Keratinocyte (primary cell): ENCODE results near the gene SH3BP5L. TPM values are rescaled to one million over a fixed set of nuclear protein-coding genes. Genes with fewer than 3 reads are reported as not detected.

ENCODE experiments used
- DNase-seq: peaks from one replicate; pipeline ENCODE4 v3.0.0-alpha.2; 2011; ENCODE audit warnings: low read depth, missing footprints, low spot score
- FAIRE-seq: peaks from 2 replicates; lab custom pipeline; 2011; peaks lifted over from hg19 to GRCh38; lab: Jason Lieb, UNC
- H2AFZ ChIP-seq: 2 replicates; pipeline ENCODE4 v1.6.0; 2012; ENCODE audit warnings: low read length, control low read depth, inconsistent platforms; ENCODE audit not compliant: control insufficient read depth
- H3K27ac ChIP-seq: 2 replicates; pipeline ENCODE4 v1.5.1; 2011; ENCODE audit warnings: low read length; ENCODE audit not compliant: control insufficient read depth, insufficient read depth
- H3K27me3 ChIP-seq: 3 replicates; pipeline ENCODE4 v1.6.0; 2011; ENCODE audit warnings: low read length; ENCODE audit not compliant: control insufficient read depth, insufficient read depth; ENCODE audit errors: extremely low read depth
- H3K36me3 ChIP-seq, 2 experiments: 2 replicates in 1 of 2; 3 replicates in 1 of 2; pipeline ENCODE4 v1.5.1; 2011; ENCODE audit warnings: low read length in 2 of 2, mild to moderate bottlenecking in 1 of 2; ENCODE audit not compliant: control insufficient read depth in 2 of 2, insufficient read depth in 2 of 2; ENCODE audit errors: extremely low read depth in 1 of 2
- H3K4me1 ChIP-seq: 3 replicates; pipeline ENCODE4 v1.5.1; 2011; ENCODE audit warnings: low read length; ENCODE audit not compliant: control insufficient read depth, insufficient read depth; ENCODE audit errors: extremely low read depth
- H3K4me2 ChIP-seq: 3 replicates; pipeline ENCODE4 v1.6.0; 2011; ENCODE audit warnings: low read depth, low read length; ENCODE audit not compliant: control insufficient read depth, insufficient read depth; ENCODE audit errors: extremely low read depth
- H3K4me3 ChIP-seq, 3 experiments: fragments of 200-600 bp in 1 of 3; sonication (generic) in 1 of 3; 2 replicates in 2 of 3; 3 replicates in 1 of 3; pipeline ENCODE4 v1.5.1; 2011 to 2016; ENCODE audit warnings: low read length in 3 of 3, mild to moderate bottlenecking in 3 of 3, control low read depth in 2 of 3, inconsistent platforms in 1 of 3, low read depth in 1 of 3, mixed read lengths in 1 of 3, mixed run types in 1 of 3, moderate library complexity in 1 of 3; ENCODE audit not compliant: control insufficient read depth in 2 of 3, insufficient read depth in 2 of 3; ENCODE audit errors: extremely low read depth in 1 of 3
- H3K79me2 ChIP-seq: 2 replicates; pipeline ENCODE4 v1.6.0; 2012; ENCODE audit warnings: low read length; ENCODE audit not compliant: control insufficient read depth, insufficient read depth
- H3K9ac ChIP-seq: 3 replicates; pipeline ENCODE4 v1.6.0; 2011; ENCODE audit warnings: low read length; ENCODE audit not compliant: control insufficient read depth, insufficient read depth; ENCODE audit errors: extremely low read depth
- H3K9me1 ChIP-seq: 3 replicates; pipeline ENCODE4 v1.6.0; 2011; ENCODE audit warnings: low read length; ENCODE audit not compliant: control insufficient read depth, insufficient read depth; ENCODE audit errors: extremely low read depth
- H3K9me3 ChIP-seq: 2 replicates; pipeline ENCODE4 v1.5.1; 2012; ENCODE audit warnings: low read depth, low read length; ENCODE audit not compliant: control insufficient read depth
- H4K20me1 ChIP-seq: 3 replicates; pipeline ENCODE4 v1.6.0; 2011; ENCODE audit warnings: low read length; ENCODE audit not compliant: control insufficient read depth, insufficient read depth; ENCODE audit errors: extremely low read depth
- EZH2 ChIP-seq: IDR thresholded peaks from one replicate; pipeline ENCODE4 v1.6.1; 2012; ENCODE audit warnings: inconsistent platforms, mild to moderate bottlenecking, low read length, moderate library complexity
- dilution Hi-C: fragments of 300-500 bp; cut with MboI; formaldehyde crosslinking; loops from one replicate; pipeline ENCODE4 v1.7.0; 2020; ENCODE audit warnings: low sequenced_read_pairs; ENCODE audit not compliant: extremely low pct_ligation_motif_present
- polyA plus RNA-seq, 5 experiments: library from polyadenylated mRNA; depleted of rRNA in 3 of 5; stranded (reverse) in 3 of 5; stranded (forward) in 1 of 5; unstranded in 1 of 5; fragments of >200 nt; gene quantifications; 1 replicate in 1 of 5; 2 replicates in 3 of 5; 3 replicates in 1 of 5; pipeline versions ENCODE4 v1.2.1 to v1.2.3, GENCODE V29; 2011 to 2012; ENCODE audit warnings: missing spikeins in 2 of 5, low read depth in 1 of 5, low replicate concordance in 1 of 5
- TF ChIP-seq, protein P1 (sequence below), 3 experiments: IDR thresholded peaks in 1 of 3; conservative IDR thresholded peaks in 1 of 3; optimal IDR thresholded peaks in 1 of 3; 2 replicates in 2 of 3; 3 replicates in 1 of 3; pipeline versions ENCODE3 to v1.5.1; 2011; ENCODE audit warnings: low read length in 3 of 3, mild to moderate bottlenecking in 3 of 3, moderate library complexity in 2 of 3, control low read depth in 1 of 3, inconsistent platforms in 1 of 3; ENCODE audit not compliant: insufficient read depth in 2 of 3; ENCODE audit errors: extremely low read depth in 1 of 3

The SH3BP5L gene
- polyA plus RNA-seq, 1 donor (not counting 4 experiments of a cell fraction or from before 2014, with no cell fraction given): 13.2 TPM

- H3K27ac ChIP-seq: no peak overlapping the region
- no peak overlapping the region for H3K9ac ChIP-seq
- H3K79me2 ChIP-seq: no peaks in the 10 kb centered on the region
- H3K27me3 ChIP-seq: no peaks in the 10 kb centered on the region
- DNase-seq (no peak), FAIRE-seq (no peak)
- H3K9me3 ChIP-seq: no peaks in the 10 kb centered on the region
- H3K4me1 ChIP-seq: peaks cover 12% of the 10 kb centered on the region
- peaks cover 1 to 12% of the 10 kb centered on the region in 2 experiments for H3K36me3 ChIP-seq
- dilution Hi-C loops: no loop called here
- H3K4me2 ChIP-seq: no peak overlapping the region
- H2AFZ ChIP-seq: no peak overlapping the region
- no peak overlapping the region for H3K4me3 ChIP-seq
- H3K9me1 ChIP-seq: no peaks in the 10 kb centered on the region
- TF ChIP-seq, protein P1, sequence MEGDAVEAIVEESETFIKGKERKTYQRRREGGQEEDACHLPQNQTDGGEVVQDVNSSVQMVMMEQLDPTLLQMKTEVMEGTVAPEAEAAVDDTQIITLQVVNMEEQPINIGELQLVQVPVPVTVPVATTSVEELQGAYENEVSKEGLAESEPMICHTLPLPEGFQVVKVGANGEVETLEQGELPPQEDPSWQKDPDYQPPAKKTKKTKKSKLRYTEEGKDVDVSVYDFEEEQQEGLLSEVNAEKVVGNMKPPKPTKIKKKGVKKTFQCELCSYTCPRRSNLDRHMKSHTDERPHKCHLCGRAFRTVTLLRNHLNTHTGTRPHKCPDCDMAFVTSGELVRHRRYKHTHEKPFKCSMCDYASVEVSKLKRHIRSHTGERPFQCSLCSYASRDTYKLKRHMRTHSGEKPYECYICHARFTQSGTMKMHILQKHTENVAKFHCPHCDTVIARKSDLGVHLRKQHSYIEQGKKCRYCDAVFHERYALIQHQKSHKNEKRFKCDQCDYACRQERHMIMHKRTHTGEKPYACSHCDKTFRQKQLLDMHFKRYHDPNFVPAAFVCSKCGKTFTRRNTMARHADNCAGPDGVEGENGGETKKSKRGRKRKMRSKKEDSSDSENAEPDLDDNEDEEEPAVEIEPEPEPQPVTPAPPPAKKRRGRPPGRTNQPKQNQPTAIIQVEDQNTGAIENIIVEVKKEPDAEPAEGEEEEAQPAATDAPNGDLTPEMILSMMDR (optimal IDR thresholded peaks at IDR 0.05 in 1 of 3, IDR thresholded peaks at IDR 0.05 in 1 of 3, conservative IDR thresholded peaks at IDR 0.05 in 1 of 3; ENCODE audit: extremely low read depth in 1 of 3, insufficient read depth in 2 of 3, low read length in 3 of 3): no peak
- no peak for TF ChIP-seq EZH2
- H4K20me1 ChIP-seq: no peaks in the 10 kb centered on the region
Observed at GRCh38 chr1:248808876-248809275, 16.8 kb downstream of the SH3BP5L start.

DNA sequence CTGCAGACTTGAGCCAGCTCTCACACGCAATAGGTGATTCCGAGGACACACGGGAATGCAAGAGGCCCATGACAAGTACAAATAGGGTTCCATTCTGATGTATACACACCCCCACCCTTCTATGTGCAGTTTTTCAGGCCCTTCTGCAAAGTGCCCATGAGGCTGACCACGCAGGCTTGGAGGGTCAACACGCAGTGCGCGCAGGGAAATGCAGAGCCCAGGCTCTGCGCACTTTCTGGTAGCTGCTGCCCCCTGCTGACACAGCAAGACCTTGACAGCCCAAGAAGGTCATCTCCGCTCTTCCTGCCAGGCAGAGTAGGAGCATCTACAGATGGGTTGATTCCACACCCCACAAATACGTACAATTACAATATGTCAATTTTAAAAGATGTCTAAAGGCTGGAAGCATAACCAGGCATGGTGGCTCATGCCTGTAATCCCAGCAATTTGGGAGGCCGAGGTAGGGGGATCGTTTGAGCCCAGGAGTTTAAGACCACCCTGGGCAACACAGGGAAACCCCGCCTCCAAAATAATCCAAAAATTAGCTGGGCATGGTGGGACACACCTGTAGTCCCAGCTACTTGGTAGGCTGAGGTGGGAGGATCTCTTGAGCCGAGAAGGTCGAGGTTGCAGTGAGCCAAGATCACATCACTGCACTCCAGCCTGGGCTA is 18.5 kb downstream of the SH3BP5L start:
- Histone ChIP-seq H3K9me3 (no peaks in the 10 kb centered on the region), H3K79me2 (no peaks in the 10 kb centered on the region), H3K36me3 (peaks cover 0 to 3% of the 10 kb centered on the region in 2 experiments), H4K20me1 (no peaks in the 10 kb centered on the region), H2AFZ (no peak overlapping the region), H3K9ac (no peak overlapping the region), H3K27ac (no peak overlapping the region), H3K27me3 (no peaks in the 10 kb centered on the region), H3K4me2 (no peak overlapping the region), H3K4me1 (peaks cover 12% of the 10 kb centered on the region), H3K9me1 (no peaks in the 10 kb centered on the region), H3K4me3 (no peak overlapping the region)
- dilution Hi-C loops: no loop called here
- no peak for DNase-seq
- no peak for FAIRE-seq
- no peak for TF ChIP-seq EZH2
- TF ChIP-seq, protein P1 (optimal IDR thresholded peaks at IDR 0.05 in 1 of 3, IDR thresholded peaks at IDR 0.05 in 1 of 3, conservative IDR thresholded peaks at IDR 0.05 in 1 of 3; ENCODE audit: extremely low read depth in 1 of 3, insufficient read depth in 2 of 3, low read length in 3 of 3): peak; percentile 68 to 90 (median 81)
